GM18511 (cell line): ENCODE data around the gene FAM50A.
A peak's percentile ranks its signal among the peaks of the same experiment; 100 is the strongest.

Source experiments
- ATAC-seq: cut with Tn5 transposase; IDR thresholded peaks from one replicate; pipeline ENCODE4 v1.9.1; 2021; ENCODE audit warnings: mild to moderate bottlenecking, moderate library complexity; ENCODE audit not compliant: unreplicated experiment

FAM50A gene

GRCh38 chrX:154437971-154438893 is 5.7 kb upstream of the FAM50A start:
- ATAC-seq = no peak

- ATAC-seq = no peak
These were observed 4.1 kb upstream of the FAM50A start for GRCh38 chrX:154439841-154440240.

DNA sequence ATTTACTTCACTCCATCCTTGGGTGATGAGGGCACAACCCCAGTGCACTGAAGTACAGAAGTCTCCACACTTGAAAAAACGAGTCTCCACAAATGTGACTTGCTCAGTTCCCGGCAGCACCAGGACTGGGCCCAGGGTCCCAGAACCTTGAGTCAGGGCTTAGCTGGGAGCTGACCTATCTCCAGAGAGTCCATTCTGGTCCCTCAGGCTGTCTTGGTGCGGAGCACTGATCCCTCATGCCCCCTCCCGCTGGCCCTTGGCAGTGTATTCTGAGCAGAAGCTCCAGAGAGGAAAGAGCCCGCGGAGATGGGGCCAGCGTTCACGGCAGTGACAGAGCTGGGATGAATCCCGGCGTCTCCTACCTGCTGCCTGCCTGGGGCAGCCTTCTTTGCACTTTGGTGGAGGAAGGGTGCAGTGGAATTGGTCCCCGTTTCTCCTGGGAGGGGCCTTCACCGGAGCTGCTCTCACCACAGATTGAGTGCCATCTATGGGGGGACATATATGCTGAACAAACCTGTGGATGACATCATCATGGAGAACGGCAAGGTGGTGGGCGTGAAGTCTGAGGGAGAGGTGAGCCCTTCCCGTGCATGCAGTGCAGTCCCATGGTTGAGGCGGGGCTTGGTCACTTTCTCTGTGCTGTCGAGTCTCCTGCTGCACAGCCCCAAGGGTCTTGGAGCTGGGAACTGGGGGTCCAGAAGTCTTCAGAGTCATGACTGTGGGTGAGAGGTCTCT is 3.2 kb upstream of the FAM50A start:
- ATAC-seq = no peak

DNA sequence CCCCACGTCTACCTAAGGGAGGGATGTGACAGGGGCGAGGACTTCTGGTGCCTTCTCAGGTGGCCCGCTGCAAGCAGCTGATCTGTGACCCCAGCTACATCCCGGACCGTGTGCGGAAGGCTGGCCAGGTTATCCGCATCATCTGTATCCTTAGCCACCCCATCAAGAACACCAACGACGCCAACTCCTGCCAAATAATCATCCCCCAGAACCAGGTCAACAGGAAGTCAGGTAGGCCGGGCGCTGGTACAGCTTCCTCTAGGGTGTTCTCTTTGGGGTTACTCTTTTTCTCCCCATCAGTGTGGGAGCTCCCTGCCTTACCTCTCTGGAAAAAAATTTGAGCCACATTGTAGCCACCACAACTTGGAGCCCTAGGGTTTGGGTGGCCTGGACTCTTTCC is 2.4 kb upstream of the FAM50A start:
- ATAC-seq = no peak

- ATAC-seq = no peak
These were observed 1.8 kb upstream of the FAM50A start for GRCh38 chrX:154441984-154442707.

DNA sequence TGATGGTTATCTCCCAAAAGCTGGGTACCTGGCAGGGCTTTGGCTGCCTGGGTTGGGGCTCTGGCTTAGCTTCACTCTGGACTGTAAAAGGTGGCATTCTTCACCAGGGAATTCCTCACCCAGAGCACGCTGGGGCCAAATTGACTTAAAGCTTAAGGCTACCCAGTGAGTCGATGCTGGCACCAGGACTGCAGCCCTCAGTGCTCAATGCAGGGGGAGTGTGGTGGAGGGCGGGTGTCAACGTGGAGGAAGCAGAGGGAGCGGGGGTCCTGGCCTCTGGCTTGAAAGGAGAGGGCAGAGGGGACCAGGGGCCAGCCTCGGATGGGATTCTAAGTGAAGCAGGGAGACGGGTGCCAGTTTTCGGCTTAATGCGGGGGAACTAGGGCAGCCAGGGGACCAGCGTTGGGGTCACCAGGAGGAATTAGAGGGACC is 446 bp upstream of the FAM50A start:
- no peak for ATAC-seq

DNA sequence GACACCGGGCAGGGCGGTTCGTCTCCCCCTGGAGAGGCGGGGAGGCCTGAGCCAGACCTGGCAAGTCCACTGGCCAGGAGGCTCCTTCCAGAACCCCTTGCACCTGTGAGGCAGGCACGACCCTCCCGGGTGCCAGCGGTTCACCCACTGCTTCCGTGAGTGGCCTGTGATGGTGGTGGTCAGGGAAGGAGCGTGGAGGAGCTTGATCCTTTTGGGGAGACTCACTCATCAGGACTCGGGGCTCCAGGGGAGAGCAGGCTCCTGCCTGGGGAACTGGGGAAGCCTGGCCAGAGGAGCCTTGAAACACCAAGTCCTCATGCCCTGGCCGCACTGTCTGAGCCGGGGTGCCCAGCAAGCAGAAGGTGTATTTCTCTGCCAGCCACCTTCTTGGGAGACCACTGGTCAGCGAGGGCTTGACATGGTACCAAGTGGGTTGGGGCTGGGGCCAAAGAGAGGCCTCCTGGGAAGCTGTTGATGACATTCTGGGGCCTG is 860 bp downstream of the FAM50A start:
- ATAC-seq = no peak

DNA sequence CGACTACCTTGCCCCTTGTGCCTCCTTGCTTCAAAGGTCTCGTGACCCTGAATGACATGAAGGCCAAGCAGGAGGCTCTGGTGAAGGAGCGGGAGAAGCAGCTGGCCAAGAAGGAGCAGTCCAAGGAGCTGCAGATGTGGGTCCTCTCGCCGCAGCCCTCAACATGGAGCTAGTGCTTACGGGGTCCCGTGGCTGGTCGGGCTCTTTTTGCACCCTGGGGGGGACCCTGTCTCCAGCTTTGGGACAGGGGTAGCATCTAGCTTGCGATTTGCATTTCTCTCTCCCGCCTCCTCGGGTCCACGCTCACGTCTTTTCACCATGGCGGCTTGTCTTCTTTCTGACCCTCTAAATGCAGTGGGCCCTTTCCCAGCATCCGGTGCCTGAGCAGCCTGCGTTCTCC is 1.8 kb downstream of the FAM50A start:
- no peak for ATAC-seq

DNA sequence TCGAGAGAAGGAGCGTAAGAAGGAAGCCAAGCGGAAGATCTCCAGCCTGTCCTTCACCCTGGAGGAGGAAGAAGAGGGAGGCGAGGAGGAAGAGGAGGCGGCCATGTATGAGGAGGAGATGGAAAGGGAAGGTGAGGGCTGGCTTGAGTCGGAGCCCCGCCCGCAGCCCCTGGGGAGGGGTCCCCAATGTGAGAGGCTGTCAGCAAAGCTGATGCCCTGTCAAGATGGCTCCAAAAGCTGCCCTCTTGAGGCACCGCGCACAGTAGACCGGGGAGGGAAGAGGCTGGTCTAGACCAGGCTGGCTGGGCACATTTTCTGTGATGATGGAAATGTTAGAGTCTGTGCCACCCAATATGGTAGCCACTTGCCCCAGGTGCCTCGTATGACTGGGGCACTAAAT is 2.5 kb downstream of the FAM50A start:
- ATAC-seq = no peak

DNA sequence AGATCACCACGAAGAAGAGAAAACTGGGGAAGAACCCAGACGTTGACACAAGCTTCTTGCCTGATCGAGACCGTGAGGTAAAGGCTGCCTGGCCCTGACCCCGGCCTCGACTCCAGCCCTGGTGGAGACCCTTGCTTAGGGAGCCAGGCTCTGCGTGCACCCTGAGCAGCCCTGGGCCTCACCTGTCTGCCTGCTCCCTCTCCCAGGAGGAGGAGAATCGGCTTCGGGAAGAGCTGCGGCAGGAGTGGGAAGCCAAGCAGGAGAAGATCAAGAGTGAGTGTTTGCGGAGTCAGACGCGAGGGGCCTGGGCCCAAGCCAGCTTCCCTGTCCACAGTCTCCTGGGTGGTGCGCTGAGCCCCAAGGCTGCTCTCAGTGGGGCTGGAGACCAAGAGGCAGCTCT is 4.5 kb downstream of the FAM50A start:
- ATAC-seq = no peak

GRCh38 chrX:154449618-154450017 is 5.7 kb downstream of the FAM50A start:
- ATAC-seq = no peak

DNA sequence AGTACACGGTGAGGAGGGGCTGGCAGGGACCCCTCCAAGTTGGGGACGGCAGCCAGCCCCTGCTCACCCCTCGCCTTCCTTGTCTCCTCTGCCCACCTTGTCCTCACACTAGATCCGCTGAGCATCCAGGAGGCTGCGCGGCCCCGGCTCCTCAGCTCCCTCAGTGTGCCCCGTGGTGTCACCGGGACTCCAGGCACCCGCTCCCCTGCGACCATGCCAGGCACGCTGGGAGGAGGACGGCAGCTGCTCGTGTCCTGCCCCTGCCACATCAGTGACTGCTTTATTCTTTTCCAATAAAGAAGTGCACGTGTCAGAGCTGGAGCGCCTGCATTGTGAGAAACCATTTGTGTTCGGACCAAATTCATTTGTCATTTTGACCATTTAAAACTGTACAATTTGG is 6.4 kb downstream of the FAM50A start:
- ATAC-seq = no peak

GRCh38 chrX:154452823-154453222 is 8.9 kb downstream of the FAM50A start:
- ATAC-seq = no peak

GRCh38 chrX:154457491-154458115 is 13.7 kb downstream of the FAM50A start:
- peak; percentile 60 for ATAC-seq

- peak; percentile 71 for ATAC-seq
These were observed 14.4 kb downstream of the FAM50A start, which contains the start of gene PLXNA3 for GRCh38 chrX:154458116-154458953. TSS of gene PLXNA3 (plus strand) at chrX:154458281. CDS start at chrX:154460184, 1,903 bp downstream.

- ATAC-seq = no peak
These were observed 15.2 kb downstream of the FAM50A start for GRCh38 chrX:154458954-154459778.

GRCh38 chrX:154459832-154460231 is 15.9 kb downstream of the FAM50A start:
- no peak for ATAC-seq

- ATAC-seq = no peak
These were observed 16.4 kb downstream of the FAM50A start for GRCh38 chrX:154460326-154460725.

DNA sequence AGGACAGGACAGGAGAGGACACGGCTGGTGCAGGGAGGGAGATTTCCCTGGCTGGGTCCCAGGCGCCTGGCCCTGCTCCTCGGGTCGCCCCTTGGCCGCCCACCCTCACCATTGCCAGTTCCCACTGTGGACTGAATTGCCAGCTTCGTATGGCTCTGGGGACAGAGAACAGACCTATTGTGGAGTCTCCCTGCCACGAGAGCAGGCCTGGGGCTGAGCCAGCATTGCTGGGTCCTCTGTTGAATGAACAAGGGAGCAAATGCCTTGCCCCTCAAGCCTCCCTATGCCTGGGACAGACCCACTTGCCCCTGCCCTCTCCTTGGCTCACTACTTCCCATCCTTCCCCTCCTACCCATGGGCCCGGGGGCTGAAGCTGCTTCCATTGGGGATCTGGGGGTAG is 18.5 kb downstream of the FAM50A start:
- no peak for ATAC-seq
